DMS53 treated with DMSO at 0.1 percent for 48 hours (cell line): ENCODE measurements around the gene MRPS34.
A peak's percentile ranks its signal among the peaks of the same experiment; 100 is the strongest.

ENCODE experiments used
- DNase-seq: peaks from one replicate; lab custom pipeline; 2025; ENCODE audit not compliant: unreplicated experiment; lab: John Stamatoyannopoulos, UW

The MRPS34 gene

GRCh38 chr16:1782408-1783264 is 9.7 kb upstream of the MRPS34 start, which contains the start of the genes NUBP2 and SPSB3:
TSS of gene NUBP2 (plus strand) at chr16:1782960. CDS start at chr16:1783021, 61 bp downstream.
TSS of gene SPSB3 (minus strand) at chr16:1782571. CDS start at chr16:1781483, 1,088 bp downstream.
- DNase-seq: peak; percentile 97

- DNase-seq: no peak
Measured at GRCh38 chr16:1781758-1782407, 8.9 kb upstream of the MRPS34 start.

- no peak for DNase-seq
Measured at GRCh38 chr16:1781254-1781653, 8.3 kb upstream of the MRPS34 start.

- no peak for DNase-seq
Measured at GRCh38 chr16:1780677-1781072, 7.7 kb upstream of the MRPS34 start.

- DNase-seq: no peak
Measured at GRCh38 chr16:1779741-1780676, 7.1 kb upstream of the MRPS34 start.

GRCh38 chr16:1779234-1779701 is 6.3 kb upstream of the MRPS34 start:
- no peak for DNase-seq

- no peak for DNase-seq
Measured at GRCh38 chr16:1778200-1779179, 5.6 kb upstream of the MRPS34 start.

GRCh38 chr16:1777375-1778199 is 4.7 kb upstream of the MRPS34 start:
- no peak for DNase-seq

GRCh38 chr16:1776991-1777374 is 4.0 kb upstream of the MRPS34 start:
- DNase-seq: no peak

- DNase-seq: no peak
Measured at GRCh38 chr16:1776672-1776955, 3.7 kb upstream of the MRPS34 start.

- DNase-seq: no peak
Measured at GRCh38 chr16:1775846-1776671, 3.1 kb upstream of the MRPS34 start.

- DNase-seq: no peak
Measured at GRCh38 chr16:1775006-1775845, 2.3 kb upstream of the MRPS34 start.

GRCh38 chr16:1774448-1774780 is 1.5 kb upstream of the MRPS34 start:
- no peak for DNase-seq

- no peak for DNase-seq
Measured at GRCh38 chr16:1773703-1774447, 941 bp upstream of the MRPS34 start.

- no peak for DNase-seq
Measured at GRCh38 chr16:1772362-1772907, 499 bp downstream of the MRPS34 start, which contains the start of gene EME2. TSS of gene EME2 (plus strand) at chr16:1772810. CDS start at chr16:1773228, 418 bp downstream.

- no peak for DNase-seq
Measured at GRCh38 chr16:1771864-1772361, 1.0 kb downstream of the MRPS34 start.
